MM.1S (cell line): ENCODE data around the gene DEPDC1B.

Experiments used
- DNase-seq: peaks from one replicate; pipeline ENCODE4 v3.0.0-alpha.2; 2015
- H2AFZ ChIP-seq: fragments of 300-600 bp; sonication (generic); 2 replicates; pipeline ENCODE4 v1.6.0; 2016; ENCODE audit warnings: antibody characterized with exemption, low read length
- H3F3A ChIP-seq: fragments of 300-600 bp; sonication (generic); 2 replicates; pipeline ENCODE4 v1.6.1; 2016; ENCODE audit warnings: mild to moderate bottlenecking, antibody characterized with exemption, low read length, moderate library complexity, mixed read lengths; ENCODE audit not compliant: insufficient read depth
- H3K27ac ChIP-seq: fragments of 300-600 bp; sonication (generic); 2 replicates; pipeline ENCODE4 v1.5.1; 2016; ENCODE audit warnings: mild to moderate bottlenecking, low read length
- H3K27me3 ChIP-seq: fragments of 300-600 bp; sonication (generic); replicated peaks from 2 replicates; pipeline ENCODE4 v1.6.0; 2016; ENCODE audit warnings: low read length; ENCODE audit not compliant: insufficient read depth
- H3K36me3 ChIP-seq: fragments of 300-600 bp; sonication (generic); replicated peaks from 2 replicates; pipeline ENCODE4 v1.6.1; 2016; ENCODE audit warnings: mild to moderate bottlenecking, low read length, mixed read lengths; ENCODE audit not compliant: insufficient read depth
- H3K4me1 ChIP-seq: fragments of 300-600 bp; sonication (generic); 2 replicates; pipeline ENCODE4 v1.6.1; 2016; ENCODE audit warnings: low read length, mixed read lengths
- H3K4me2 ChIP-seq: fragments of 300-600 bp; sonication (generic); 2 replicates; pipeline ENCODE4 v1.6.0; 2016; ENCODE audit warnings: low read depth, low read length
- H3K4me3 ChIP-seq: fragments of 300-600 bp; sonication (generic); 2 replicates; pipeline ENCODE4 v1.5.1; 2016; ENCODE audit warnings: low read length, mixed read lengths
- H3K79me2 ChIP-seq: fragments of 300-600 bp; sonication (generic); 2 replicates; pipeline ENCODE4 v1.6.1; 2016; ENCODE audit warnings: mixed run types, low read length, mixed read lengths
- H3K9ac ChIP-seq: fragments of 300-600 bp; sonication (generic); 2 replicates; pipeline ENCODE4 v1.6.1; 2016; ENCODE audit warnings: low read length, mixed read lengths
- H3K9me2 ChIP-seq: fragments of 300-600 bp; sonication (generic); replicated peaks from 2 replicates; pipeline ENCODE4 v1.6.1; 2016; ENCODE audit warnings: mild to moderate bottlenecking, low read length, mixed read lengths; ENCODE audit not compliant: insufficient read depth
- H3K9me3 ChIP-seq: fragments of 300-600 bp; sonication (generic); replicated peaks from 2 replicates; pipeline ENCODE4 v1.6.1; 2016; ENCODE audit warnings: mild to moderate bottlenecking, low read length, mixed read lengths; ENCODE audit not compliant: insufficient read depth
- H4K20me1 ChIP-seq: fragments of 300-600 bp; sonication (generic); 2 replicates; pipeline ENCODE4 v1.6.1; 2016; ENCODE audit warnings: mild to moderate bottlenecking, low read length, moderate library complexity, mixed read lengths; ENCODE audit not compliant: insufficient read depth
- EZH2 ChIP-seq: fragments of 300-600 bp; sonication (generic); optimal IDR thresholded peaks from 2 replicates; pipeline ENCODE3; 2017; ENCODE audit warnings: low read depth, mild to moderate bottlenecking, antibody characterized with exemption, low read length, mixed read lengths
- EZH2phosphoT487 ChIP-seq: fragments of 300-600 bp; sonication (generic); IDR thresholded peaks from 2 replicates; pipeline ENCODE4 v1.6.1; 2018; ENCODE audit warnings: antibody characterized with exemption, low read length
- TF ChIP-seq, protein P1 (sequence below): fragments of 300-600 bp; sonication (generic); IDR thresholded peaks from 2 replicates; pipeline ENCODE4 v1.5.1; 2016; ENCODE audit warnings: antibody characterized with exemption, low read length, mixed read lengths

The DEPDC1B gene

DNA sequence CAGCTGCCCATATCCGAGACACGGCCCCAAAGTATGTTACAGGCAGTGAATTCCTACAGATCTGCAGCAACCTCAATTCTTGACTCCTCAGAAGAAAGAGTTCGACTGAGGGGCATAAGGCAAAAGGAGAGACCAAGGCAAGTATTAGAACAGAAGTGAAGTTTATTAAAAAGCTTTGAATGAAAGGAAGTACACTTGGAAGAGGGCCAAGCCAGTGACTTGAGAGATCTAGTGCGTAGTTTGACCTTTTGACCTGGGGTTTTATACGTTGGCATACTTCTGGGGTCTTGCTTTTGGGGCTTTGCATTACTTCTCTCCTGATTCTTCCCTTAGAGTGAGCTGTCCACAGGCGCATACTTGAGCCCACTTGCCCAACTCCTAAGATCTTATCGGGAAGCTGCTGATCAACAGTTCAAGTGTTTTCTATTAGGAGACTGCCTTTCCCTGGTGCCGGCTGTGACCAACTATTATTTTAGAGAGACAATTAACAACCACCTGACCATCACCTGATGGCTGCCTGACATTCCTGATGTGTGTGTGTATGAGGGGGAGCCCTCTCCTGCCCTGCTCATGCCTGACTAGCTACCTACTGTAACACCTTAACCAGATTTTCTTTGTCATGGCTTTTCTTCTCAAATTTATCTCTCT is 1.5 kb upstream of the DEPDC1B start:
- DNase-seq = no peak
- Histone ChIP-seq H3K4me3 (no peak overlapping the region), H3K4me1 (peaks cover 8% of the 10 kb centered on the region; the same call in 1 of the 2 replicates), H3K9ac (no peak overlapping the region), H3K79me2 (peaks cover 31% of the 10 kb centered on the region), H3K9me3 (no peaks in the 10 kb centered on the region), H3F3A (peaks cover 11% of the 10 kb centered on the region; the same call in 1 of the 2 replicates), H3K4me2 (no peak overlapping the region), H2AFZ (no peak overlapping the region), H3K9me2 (no peaks in the 10 kb centered on the region), H4K20me1 (no peaks in the 10 kb centered on the region), H3K36me3 (no peaks in the 10 kb centered on the region), H3K27me3 (0 out of 2 replicates have a peak, but pooled peaks cover 5% of the 10 kb centered on the region), H3K27ac (no peak overlapping the region)
- TF ChIP-seq, protein P1, sequence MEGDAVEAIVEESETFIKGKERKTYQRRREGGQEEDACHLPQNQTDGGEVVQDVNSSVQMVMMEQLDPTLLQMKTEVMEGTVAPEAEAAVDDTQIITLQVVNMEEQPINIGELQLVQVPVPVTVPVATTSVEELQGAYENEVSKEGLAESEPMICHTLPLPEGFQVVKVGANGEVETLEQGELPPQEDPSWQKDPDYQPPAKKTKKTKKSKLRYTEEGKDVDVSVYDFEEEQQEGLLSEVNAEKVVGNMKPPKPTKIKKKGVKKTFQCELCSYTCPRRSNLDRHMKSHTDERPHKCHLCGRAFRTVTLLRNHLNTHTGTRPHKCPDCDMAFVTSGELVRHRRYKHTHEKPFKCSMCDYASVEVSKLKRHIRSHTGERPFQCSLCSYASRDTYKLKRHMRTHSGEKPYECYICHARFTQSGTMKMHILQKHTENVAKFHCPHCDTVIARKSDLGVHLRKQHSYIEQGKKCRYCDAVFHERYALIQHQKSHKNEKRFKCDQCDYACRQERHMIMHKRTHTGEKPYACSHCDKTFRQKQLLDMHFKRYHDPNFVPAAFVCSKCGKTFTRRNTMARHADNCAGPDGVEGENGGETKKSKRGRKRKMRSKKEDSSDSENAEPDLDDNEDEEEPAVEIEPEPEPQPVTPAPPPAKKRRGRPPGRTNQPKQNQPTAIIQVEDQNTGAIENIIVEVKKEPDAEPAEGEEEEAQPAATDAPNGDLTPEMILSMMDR = no peak
- TF ChIP-seq EZH2 = no peak
- no peak for TF ChIP-seq EZH2phosphoT487

DNA sequence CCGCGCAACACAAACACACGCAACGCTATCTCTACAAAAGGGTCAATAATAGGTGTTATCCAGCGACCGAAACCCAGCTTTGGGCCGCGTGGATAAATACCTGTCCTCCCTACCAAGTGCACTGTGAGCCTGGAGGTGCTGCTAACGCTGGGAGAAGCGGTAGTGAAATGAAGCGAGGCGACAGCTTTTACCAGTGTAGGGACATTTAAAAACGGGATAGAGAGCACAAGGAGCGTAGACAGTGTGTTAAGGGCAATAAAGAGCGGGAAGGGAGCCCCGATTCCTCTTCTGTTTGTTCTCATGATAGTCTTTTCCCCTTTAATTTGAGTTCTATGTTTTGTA is 421 bp upstream of the DEPDC1B start:
- DNase-seq = peak; percentile 24

DNA sequence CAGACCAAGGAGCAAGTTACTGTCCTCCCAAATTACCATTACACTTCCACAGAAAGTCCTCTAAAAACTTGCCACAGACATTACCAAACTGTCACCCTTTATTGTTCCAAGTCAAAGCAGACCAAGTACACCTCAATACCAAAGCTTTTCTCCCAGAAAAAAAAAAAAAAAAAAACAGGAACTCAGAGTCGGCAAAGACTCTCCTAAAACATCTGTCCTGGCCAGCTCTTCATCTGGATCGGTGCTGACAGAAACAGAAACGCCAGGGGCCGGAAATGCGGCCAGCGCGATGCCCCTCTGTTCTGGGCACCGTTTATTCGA is 718 bp downstream of the DEPDC1B start:
- no peak for DNase-seq
- no peaks in the 10 kb centered on the region for H3K9me3 ChIP-seq
- H3K4me3 ChIP-seq = peak overlapping the region; percentile 93
- H3K4me2 ChIP-seq = peak overlapping the region; percentile 96
- peaks cover 11% of the 10 kb centered on the region; the same call in 1 of the 2 replicates for H3F3A ChIP-seq
- H4K20me1 ChIP-seq = no peaks in the 10 kb centered on the region
- TF ChIP-seq EZH2phosphoT487 (no peak), EZH2 (no peak)
- TF ChIP-seq, protein P1 = no peak
- H3K27ac ChIP-seq = peak overlapping the region; percentile 88
- 0 out of 2 replicates have a peak, but pooled peaks cover 5% of the 10 kb centered on the region for H3K27me3 ChIP-seq
- H3K79me2 ChIP-seq = peaks cover 53% of the 10 kb centered on the region
- H3K4me1 ChIP-seq = peaks cover 8% of the 10 kb centered on the region; the same call in 1 of the 2 replicates
- H3K9ac ChIP-seq = peak overlapping the region; percentile 87
- no peaks in the 10 kb centered on the region for H3K9me2 ChIP-seq
- no peaks in the 10 kb centered on the region for H3K36me3 ChIP-seq
- H2AFZ ChIP-seq = peak overlapping the region; percentile 100

More for the DNA sequence above, 421 bp upstream of the DEPDC1B start:
- Histone ChIP-seq H3K4me2 (peak overlapping the region; percentile 96), H3K9ac (peak overlapping the region; percentile 87), H3K36me3 (no peaks in the 10 kb centered on the region), H3K4me1 (peaks cover 8% of the 10 kb centered on the region; the same call in 1 of the 2 replicates), H3F3A (peaks cover 11% of the 10 kb centered on the region; the same call in 1 of the 2 replicates), H3K9me2 (no peaks in the 10 kb centered on the region), H3K79me2 (peaks cover 41% of the 10 kb centered on the region), H3K9me3 (no peaks in the 10 kb centered on the region), H3K4me3 (peak overlapping the region; percentile 93), H3K27ac (peak overlapping the region; percentile 88; the same call in 1 of the 2 replicates), H3K27me3 (0 out of 2 replicates have a peak, but pooled peaks cover 5% of the 10 kb centered on the region), H2AFZ (peak overlapping the region; percentile 100), H4K20me1 (no peaks in the 10 kb centered on the region)
- TF ChIP-seq EZH2 (no peak), EZH2phosphoT487 (no peak)
- TF ChIP-seq, protein P1 = no peak
